HEK293 (cell line): ENCODE results near the gene NEUROD4.

Experiments used
- CTCF ChIA-PET: fragments of 350-600 bp; formaldehyde crosslinking; extraction: SDS; loops from one replicate; lab custom pipeline; 2021; ENCODE audit warnings: antibody characterized with exemption; lab: Yijun Ruan, JAX
- POLR2A ChIA-PET: fragments of 300-600 bp; formaldehyde crosslinking; extraction: SDS; loops from one replicate; lab custom pipeline; 2020; ENCODE audit warnings: antibody characterized with exemption, inconsistent platforms; lab: Yijun Ruan, JAX
- H3K27ac ChIP-seq: fragments of 200-500 bp; sonication (Bioruptor generic); 2 replicates; pipeline ENCODE4 v1.5.1; 2014; ENCODE audit warnings: low read depth, low read length, control low read depth, inconsistent platforms; ENCODE audit errors: extremely low read depth
- H3K36me3 ChIP-seq, 2 experiments: fragments of 200-500 bp in 1 of 2; sonication (Bioruptor generic) in 1 of 2; 1 replicate in 1 of 2; 2 replicates in 1 of 2; pipeline ENCODE4 v1.5.1; 2014 to 2017; ENCODE audit warnings: inconsistent platforms in 2 of 2, low read length in 2 of 2; ENCODE audit not compliant: control insufficient read depth in 2 of 2, insufficient read depth in 1 of 2
- H3K4me1 ChIP-seq: fragments of 200-500 bp; sonication (Bioruptor generic); 2 replicates; pipeline ENCODE4 v1.5.1; 2014; ENCODE audit warnings: mild to moderate bottlenecking, low read length, inconsistent platforms; ENCODE audit not compliant: control insufficient read depth, insufficient read depth
- H3K4me3 ChIP-seq: 2 replicates; pipeline ENCODE4 v1.5.1; 2011; ENCODE audit warnings: low read depth, mild to moderate bottlenecking, control low read depth, low read length, moderate library complexity
- H3K9me3 ChIP-seq: fragments of 200-500 bp; sonication (Bioruptor generic); 2 replicates; pipeline ENCODE4 v1.5.1; 2014; ENCODE audit warnings: low read depth, low read length, inconsistent platforms; ENCODE audit not compliant: control insufficient read depth, insufficient read depth
- FEZF1 ChIP-seq: fragments of 450-650 bp; formaldehyde crosslinking; IDR thresholded peaks from 2 replicates; pipeline ENCODE4 v1.5.1; 2016; ENCODE audit warnings: missing biosample characterization, missing genetic modification characterization
- KLF1 ChIP-seq: fragments of 450-650 bp; formaldehyde crosslinking; IDR thresholded peaks from 2 replicates; pipeline ENCODE4 v1.5.1; 2016; ENCODE audit warnings: missing biosample characterization, missing genetic modification characterization
- SCRT1 ChIP-seq: fragments of 450-650 bp; formaldehyde crosslinking; IDR thresholded peaks from 2 replicates; pipeline ENCODE4 v1.5.1; 2016; ENCODE audit warnings: missing biosample characterization, missing genetic modification characterization, borderline replicate concordance
- SP2 ChIP-seq: fragments of 450-650 bp; formaldehyde crosslinking; IDR thresholded peaks from 2 replicates; pipeline ENCODE4 v1.5.1; 2016; ENCODE audit warnings: missing biosample characterization, missing genetic modification characterization
- SP3 ChIP-seq: fragments of 450-650 bp; formaldehyde crosslinking; IDR thresholded peaks from 2 replicates; pipeline ENCODE4 v1.5.1; 2016; ENCODE audit warnings: missing biosample characterization, missing genetic modification characterization
- TRIM28 ChIP-seq: IDR thresholded peaks from 2 replicates; pipeline ENCODE4 v1.6.1; 2011; ENCODE audit warnings: low read length, control low read depth, borderline replicate concordance
- YY1 ChIP-seq: fragments of 450-650 bp; formaldehyde crosslinking; IDR thresholded peaks from 2 replicates; pipeline ENCODE4 v1.5.1; 2018; ENCODE audit warnings: missing biosample characterization, missing genetic modification characterization
- YY2 ChIP-seq: fragments of 450-650 bp; formaldehyde crosslinking; IDR thresholded peaks from 2 replicates; pipeline ENCODE4 v1.5.1; 2016; ENCODE audit warnings: missing biosample characterization, missing genetic modification characterization
- ZBTB1 ChIP-seq: fragments of 450-650 bp; formaldehyde crosslinking; IDR thresholded peaks from 2 replicates; pipeline ENCODE4 v1.5.1; 2016; ENCODE audit warnings: missing biosample characterization, missing genetic modification characterization
- ZBTB17 ChIP-seq: fragments of 450-650 bp; formaldehyde crosslinking; IDR thresholded peaks from 2 replicates; pipeline ENCODE4 v1.5.1; 2016; ENCODE audit warnings: missing biosample characterization, missing genetic modification characterization
- ZNF16 ChIP-seq: fragments of 450-650 bp; formaldehyde crosslinking; IDR thresholded peaks from 2 replicates; pipeline ENCODE4 v1.5.1; 2016; ENCODE audit warnings: low read depth, missing biosample characterization, missing genetic modification characterization
- ZNF211 ChIP-seq: fragments of 450-650 bp; formaldehyde crosslinking; IDR thresholded peaks from 2 replicates; pipeline ENCODE4 v1.5.1; 2016; ENCODE audit warnings: low read depth, missing biosample characterization, missing genetic modification characterization
- ZNF274 ChIP-seq, 2 experiments: fragments of 200-500 bp in 1 of 2; fragments of 450-650 bp in 1 of 2; sonication (Bioruptor generic) in 1 of 2; formaldehyde crosslinking in 1 of 2; IDR thresholded peaks; 2 replicates each; pipeline versions ENCODE4 v1.5.1 to v1.6.1; 2014 to 2016; ENCODE audit warnings: borderline replicate concordance in 1 of 2, inconsistent platforms in 1 of 2, low read length in 1 of 2, missing biosample characterization in 1 of 2, missing genetic modification characterization in 1 of 2
- ZNF510 ChIP-seq: fragments of 450-650 bp; formaldehyde crosslinking; IDR thresholded peaks from 2 replicates; pipeline ENCODE4 v1.5.1; 2018; ENCODE audit warnings: mild to moderate bottlenecking, missing genetic modification characterization, missing biosample characterization; ENCODE audit not compliant: insufficient replicate concordance
- ZNF544 ChIP-seq: fragments of 450-650 bp; formaldehyde crosslinking; IDR thresholded peaks from 2 replicates; pipeline ENCODE4 v1.5.0; 2017; ENCODE audit warnings: missing biosample characterization, missing genetic modification characterization
- ZNF785 ChIP-seq: fragments of 450-650 bp; formaldehyde crosslinking; IDR thresholded peaks from 2 replicates; pipeline ENCODE4 v1.5.1; 2016; ENCODE audit warnings: missing biosample characterization, missing genetic modification characterization
- ZNF830 ChIP-seq: fragments of 450-650 bp; IDR thresholded peaks from 2 replicates; pipeline ENCODE4 v1.5.0; 2018; ENCODE audit warnings: missing biosample characterization, missing genetic modification characterization, low read depth, mild to moderate bottlenecking, moderate library complexity
- ZSCAN16 ChIP-seq: fragments of 450-650 bp; formaldehyde crosslinking; IDR thresholded peaks from 2 replicates; pipeline ENCODE4 v1.5.1; 2016; ENCODE audit warnings: missing biosample characterization, missing genetic modification characterization
- ZSCAN23 ChIP-seq: fragments of 450-650 bp; formaldehyde crosslinking; IDR thresholded peaks from 2 replicates; pipeline ENCODE4 v1.5.1; 2016; ENCODE audit warnings: missing biosample characterization, missing genetic modification characterization
- ZSCAN30 ChIP-seq: fragments of 450-650 bp; IDR thresholded peaks from 2 replicates; pipeline ENCODE4 v1.5.1; 2018; ENCODE audit warnings: missing biosample characterization, mild to moderate bottlenecking, missing genetic modification characterization, moderate library complexity
- TF ChIP-seq, protein P1 (sequence below): fragments of 450-650 bp; formaldehyde crosslinking; IDR thresholded peaks from 2 replicates; pipeline ENCODE4 v1.5.1; 2016; ENCODE audit warnings: missing biosample characterization, missing genetic modification characterization
- TF ChIP-seq, protein P2 (sequence below): fragments of 450-650 bp; formaldehyde crosslinking; IDR thresholded peaks from 2 replicates; pipeline ENCODE4; 2016; ENCODE audit warnings: missing biosample characterization, missing genetic modification characterization
- TF ChIP-seq, protein P3 (sequence below): fragments of 450-650 bp; IDR thresholded peaks from 2 replicates; pipeline ENCODE4 v1.5.1; 2018; ENCODE audit warnings: missing biosample characterization, missing genetic modification characterization
- TF ChIP-seq, protein P4 (sequence below): fragments of 450-650 bp; formaldehyde crosslinking; IDR thresholded peaks from 2 replicates; pipeline ENCODE4 v1.5.0; 2017; ENCODE audit warnings: missing biosample characterization, missing genetic modification characterization, borderline replicate concordance
- TF ChIP-seq, protein P5 (sequence below): fragments of 450-650 bp; formaldehyde crosslinking; IDR thresholded peaks from 2 replicates; pipeline ENCODE4 v1.5.1; 2016; ENCODE audit warnings: missing biosample characterization, missing genetic modification characterization
- TF ChIP-seq, protein P6 (sequence below): fragments of 450-650 bp; formaldehyde crosslinking; IDR thresholded peaks from 2 replicates; pipeline ENCODE4 v1.5.1; 2016; ENCODE audit warnings: missing biosample characterization, missing genetic modification characterization

The NEUROD4 gene

DNA sequence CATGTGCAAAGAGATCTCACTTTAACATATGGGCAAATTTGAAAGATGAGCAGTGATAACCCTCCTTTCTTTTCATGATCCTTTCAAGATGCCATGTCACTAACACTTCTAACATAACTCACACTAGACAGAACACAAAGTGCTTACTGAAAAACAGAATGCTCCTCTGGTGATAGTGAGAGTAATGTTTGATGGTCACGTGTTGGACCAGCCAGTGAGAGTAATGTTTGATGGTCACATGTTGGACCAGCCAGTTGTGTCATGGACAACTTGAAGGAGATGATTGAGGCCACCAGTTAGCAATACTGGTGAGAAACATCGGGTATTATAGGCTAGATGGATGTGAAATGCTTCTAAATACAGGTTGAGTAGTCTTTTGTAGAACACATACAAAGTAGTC is 5.7 kb downstream of the NEUROD4 start:
- no peak overlapping the region for H3K4me3 ChIP-seq
- no peak overlapping the region for H3K27ac ChIP-seq
- TF ChIP-seq KLF1 (tag by site-specific recombination) (no peak), SP3 (tag by site-specific recombination) (no peak), TRIM28 (no peak), ZBTB1 (tag by site-specific recombination) (no peak), YY2 (tag by site-specific recombination) (no peak), ZNF16 (no peak), ZNF785 (no peak), ZSCAN16 (tag by site-specific recombination) (no peak), ZNF830 (tag by site-specific recombination) (no peak), YY1 (tag by site-specific recombination) (no peak), SCRT1 (no peak), ZNF274 (IDR thresholded peaks at IDR 0.05; ENCODE audit: low read length) (no peak), ZNF274 (tag by site-specific recombination; IDR thresholded peaks at IDR 0.05; ENCODE audit: borderline replicate concordance) (no peak), ZNF211 (tag by site-specific recombination) (no peak), FEZF1 (tag by site-specific recombination) (no peak), ZSCAN30 (tag by site-specific recombination) (no peak)
- TF ChIP-seq, protein P1, sequence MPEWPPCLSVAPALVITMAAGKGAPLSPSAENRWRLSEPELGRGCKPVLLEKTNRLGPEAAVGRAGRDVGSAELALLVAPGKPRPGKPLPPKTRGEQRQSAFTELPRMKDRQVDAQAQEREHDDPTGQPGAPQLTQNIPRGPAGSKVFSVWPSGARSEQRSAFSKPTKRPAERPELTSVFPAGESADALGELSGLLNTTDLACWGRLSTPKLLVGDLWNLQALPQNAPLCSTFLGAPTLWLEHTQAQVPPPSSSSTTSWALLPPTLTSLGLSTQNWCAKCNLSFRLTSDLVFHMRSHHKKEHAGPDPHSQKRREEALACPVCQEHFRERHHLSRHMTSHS (tag by site-specific recombination): no peak
- TF ChIP-seq, protein P2, sequence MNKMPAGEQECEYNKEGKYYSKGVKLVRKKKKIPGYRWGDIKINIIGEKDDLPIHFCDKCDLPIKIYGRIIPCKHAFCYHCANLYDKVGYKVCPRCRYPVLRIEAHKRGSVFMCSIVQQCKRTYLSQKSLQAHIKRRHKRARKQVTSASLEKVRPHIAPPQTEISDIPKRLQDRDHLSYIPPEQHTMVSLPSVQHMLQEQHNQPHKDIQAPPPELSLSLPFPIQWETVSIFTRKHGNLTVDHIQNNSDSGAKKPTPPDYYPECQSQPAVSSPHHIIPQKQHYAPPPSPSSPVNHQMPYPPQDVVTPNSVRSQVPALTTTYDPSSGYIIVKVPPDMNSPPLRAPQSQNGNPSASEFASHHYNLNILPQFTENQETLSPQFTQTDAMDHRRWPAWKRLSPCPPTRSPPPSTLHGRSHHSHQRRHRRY (tag by site-specific recombination): no peak
- TF ChIP-seq, protein P3, sequence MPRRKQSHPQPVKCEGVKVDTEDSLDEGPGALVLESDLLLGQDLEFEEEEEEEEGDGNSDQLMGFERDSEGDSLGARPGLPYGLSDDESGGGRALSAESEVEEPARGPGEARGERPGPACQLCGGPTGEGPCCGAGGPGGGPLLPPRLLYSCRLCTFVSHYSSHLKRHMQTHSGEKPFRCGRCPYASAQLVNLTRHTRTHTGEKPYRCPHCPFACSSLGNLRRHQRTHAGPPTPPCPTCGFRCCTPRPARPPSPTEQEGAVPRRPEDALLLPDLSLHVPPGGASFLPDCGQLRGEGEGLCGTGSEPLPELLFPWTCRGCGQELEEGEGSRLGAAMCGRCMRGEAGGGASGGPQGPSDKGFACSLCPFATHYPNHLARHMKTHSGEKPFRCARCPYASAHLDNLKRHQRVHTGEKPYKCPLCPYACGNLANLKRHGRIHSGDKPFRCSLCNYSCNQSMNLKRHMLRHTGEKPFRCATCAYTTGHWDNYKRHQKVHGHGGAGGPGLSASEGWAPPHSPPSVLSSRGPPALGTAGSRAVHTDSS: no peak
- TF ChIP-seq, protein P4, sequence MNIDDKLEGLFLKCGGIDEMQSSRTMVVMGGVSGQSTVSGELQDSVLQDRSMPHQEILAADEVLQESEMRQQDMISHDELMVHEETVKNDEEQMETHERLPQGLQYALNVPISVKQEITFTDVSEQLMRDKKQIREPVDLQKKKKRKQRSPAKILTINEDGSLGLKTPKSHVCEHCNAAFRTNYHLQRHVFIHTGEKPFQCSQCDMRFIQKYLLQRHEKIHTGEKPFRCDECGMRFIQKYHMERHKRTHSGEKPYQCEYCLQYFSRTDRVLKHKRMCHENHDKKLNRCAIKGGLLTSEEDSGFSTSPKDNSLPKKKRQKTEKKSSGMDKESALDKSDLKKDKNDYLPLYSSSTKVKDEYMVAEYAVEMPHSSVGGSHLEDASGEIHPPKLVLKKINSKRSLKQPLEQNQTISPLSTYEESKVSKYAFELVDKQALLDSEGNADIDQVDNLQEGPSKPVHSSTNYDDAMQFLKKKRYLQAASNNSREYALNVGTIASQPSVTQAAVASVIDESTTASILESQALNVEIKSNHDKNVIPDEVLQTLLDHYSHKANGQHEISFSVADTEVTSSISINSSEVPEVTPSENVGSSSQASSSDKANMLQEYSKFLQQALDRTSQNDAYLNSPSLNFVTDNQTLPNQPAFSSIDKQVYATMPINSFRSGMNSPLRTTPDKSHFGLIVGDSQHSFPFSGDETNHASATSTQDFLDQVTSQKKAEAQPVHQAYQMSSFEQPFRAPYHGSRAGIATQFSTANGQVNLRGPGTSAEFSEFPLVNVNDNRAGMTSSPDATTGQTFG: no peak
- ChIA-PET POLR2A (no interaction called here), CTCF (interaction anchor here (0.7 kb wide), 1 partner anchor 43 kb away, joined by 3 read pairs; no protein-coding TSS in a partner anchor)
- no peaks in the 10 kb centered on the region for H3K4me1 ChIP-seq
- no peaks in the 10 kb centered on the region for H3K36me3 ChIP-seq
- H3K9me3 ChIP-seq: no peaks in the 10 kb centered on the region

DNA sequence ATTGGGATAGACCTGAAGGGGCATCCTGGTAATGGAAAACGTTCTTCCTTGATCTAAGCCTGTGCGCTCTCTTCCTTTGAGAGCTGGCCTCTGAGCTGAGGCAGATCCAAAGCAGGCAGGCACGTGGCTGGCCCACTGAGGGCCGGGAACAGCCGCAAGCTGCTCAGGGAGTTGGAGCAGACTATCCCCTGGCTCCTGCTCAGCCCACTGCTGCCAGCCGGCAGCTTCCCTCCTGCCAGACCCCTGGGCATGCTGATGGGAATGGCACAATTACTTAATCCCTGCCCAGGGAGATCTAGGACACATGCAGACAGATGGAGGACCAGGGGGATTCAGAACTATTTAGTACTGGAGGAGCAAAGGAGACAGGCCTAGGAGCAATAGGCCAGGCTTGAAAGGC is 14.4 kb downstream of the NEUROD4 start:
- ChIA-PET POLR2A (no interaction called here), CTCF (interaction anchor here (0.6 to 1.7 kb wide), 2 partner anchors 27 to 41 kb away, joined by 5 to 10 read pairs; no protein-coding TSS in a partner anchor)
- no peak overlapping the region for H3K27ac ChIP-seq
- no peaks in the 10 kb centered on the region for H3K36me3 ChIP-seq
- no peaks in the 10 kb centered on the region for H3K9me3 ChIP-seq
- no peak overlapping the region for H3K4me3 ChIP-seq
- no peaks in the 10 kb centered on the region for H3K4me1 ChIP-seq
- TF ChIP-seq ZNF510 (tag by site-specific recombination) (no peak), ZBTB17 (tag by site-specific recombination) (no peak), ZSCAN23 (tag by site-specific recombination) (no peak), ZNF544 (no peak), SP2 (tag by site-specific recombination) (no peak)
- TF ChIP-seq, protein P5, sequence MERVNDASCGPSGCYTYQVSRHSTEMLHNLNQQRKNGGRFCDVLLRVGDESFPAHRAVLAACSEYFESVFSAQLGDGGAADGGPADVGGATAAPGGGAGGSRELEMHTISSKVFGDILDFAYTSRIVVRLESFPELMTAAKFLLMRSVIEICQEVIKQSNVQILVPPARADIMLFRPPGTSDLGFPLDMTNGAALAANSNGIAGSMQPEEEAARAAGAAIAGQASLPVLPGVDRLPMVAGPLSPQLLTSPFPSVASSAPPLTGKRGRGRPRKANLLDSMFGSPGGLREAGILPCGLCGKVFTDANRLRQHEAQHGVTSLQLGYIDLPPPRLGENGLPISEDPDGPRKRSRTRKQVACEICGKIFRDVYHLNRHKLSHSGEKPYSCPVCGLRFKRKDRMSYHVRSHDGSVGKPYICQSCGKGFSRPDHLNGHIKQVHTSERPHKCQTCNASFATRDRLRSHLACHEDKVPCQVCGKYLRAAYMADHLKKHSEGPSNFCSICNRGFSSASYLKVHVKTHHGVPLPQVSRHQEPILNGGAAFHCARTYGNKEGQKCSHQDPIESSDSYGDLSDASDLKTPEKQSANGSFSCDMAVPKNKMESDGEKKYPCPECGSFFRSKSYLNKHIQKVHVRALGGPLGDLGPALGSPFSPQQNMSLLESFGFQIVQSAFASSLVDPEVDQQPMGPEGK (tag by site-specific recombination): no peak
- TF ChIP-seq, protein P6, sequence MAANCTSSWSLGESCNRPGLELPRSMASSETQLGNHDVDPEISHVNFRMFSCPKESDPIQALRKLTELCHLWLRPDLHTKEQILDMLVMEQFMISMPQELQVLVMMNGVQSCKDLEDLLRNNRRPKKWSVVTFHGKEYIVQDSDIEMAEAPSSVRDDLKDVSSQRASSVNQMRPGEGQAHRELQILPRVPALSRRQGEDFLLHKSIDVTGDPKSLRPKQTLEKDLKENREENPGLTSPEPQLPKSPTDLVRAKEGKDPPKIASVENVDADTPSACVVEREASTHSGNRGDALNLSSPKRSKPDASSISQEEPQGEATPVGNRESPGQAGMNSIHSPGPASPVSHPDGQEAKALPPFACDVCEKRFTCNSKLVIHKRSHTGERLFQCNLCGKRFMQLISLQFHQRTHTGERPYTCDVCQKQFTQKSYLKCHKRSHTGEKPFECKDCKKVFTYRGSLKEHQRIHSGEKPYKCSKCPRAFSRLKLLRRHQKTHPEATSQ (tag by site-specific recombination): no peak
- TF ChIP-seq, protein P3: no peak
